SK-N-SH treated with all-trans-retinoic acid at 6 μM for 48 hours (cell line): ENCODE measurements around the gene PLA2G3.

Source experiments
- ATAC-seq: fragments of 200-7000 bp; cut with Tn5 transposase; 3 replicates; pipeline ENCODE4 v1.9.1; 2020; ENCODE audit warnings: mild to moderate bottlenecking, moderate library complexity
- ARNTL ChIP-seq: fragments of 450-650 bp; formaldehyde crosslinking; IDR thresholded peaks from 2 replicates; pipeline ENCODE4 v1.5.0; 2020; ENCODE audit warnings: low read depth, mild to moderate bottlenecking, moderate library complexity, borderline replicate concordance
- BACH2 ChIP-seq: fragments of 250-450 bp; sonication (Bioruptor Pico); IDR thresholded peaks from 2 replicates; pipeline ENCODE4 v1.9.0; 2021; ENCODE audit warnings: mild to moderate bottlenecking, borderline replicate concordance
- CREB5 ChIP-seq: fragments of 250-450 bp; sonication (Bioruptor Pico); IDR thresholded peaks from 2 replicates; pipeline ENCODE4 v1.5.1; 2020; ENCODE audit warnings: low read depth, mild to moderate bottlenecking, moderate library complexity
- CSRNP3 ChIP-seq: fragments of 250-450 bp; sonication (Bioruptor Pico); IDR thresholded peaks from 2 replicates; pipeline ENCODE4 v1.5.1; 2021; ENCODE audit warnings: mild to moderate bottlenecking, moderate library complexity
- GLIS3 ChIP-seq: fragments of 250-450 bp; sonication (Bioruptor Pico); IDR thresholded peaks from 2 replicates; pipeline ENCODE4 v1.5.0; 2020; ENCODE audit warnings: mild to moderate bottlenecking, moderate library complexity
- ISL1 ChIP-seq: fragments of 250-450 bp; sonication (Bioruptor Pico); IDR thresholded peaks from 2 replicates; pipeline ENCODE4 v2.1.2; 2022; ENCODE audit warnings: mild to moderate bottlenecking, moderate library complexity
- OSR1 ChIP-seq: fragments of 250-450 bp; sonication (Bioruptor Pico); IDR thresholded peaks from 2 replicates; pipeline ENCODE4 v1.8.0; 2022; ENCODE audit warnings: moderate library complexity, mild to moderate bottlenecking, inconsistent platforms
- PATZ1 ChIP-seq: fragments of 250-450 bp; sonication (Bioruptor Pico); IDR thresholded peaks from 2 replicates; pipeline ENCODE4 v1.8.0; 2020; ENCODE audit warnings: mild to moderate bottlenecking, moderate library complexity, borderline replicate concordance
- PPARA ChIP-seq: fragments of 250-450 bp; sonication (Bioruptor Pico); IDR thresholded peaks from 2 replicates; pipeline ENCODE4 v1.5.0; 2020; ENCODE audit warnings: mild to moderate bottlenecking, borderline replicate concordance
- RARB ChIP-seq: fragments of 250-450 bp; sonication (Bioruptor Pico); IDR thresholded peaks from 2 replicates; pipeline ENCODE4 v1.8.0; 2021; ENCODE audit warnings: mild to moderate bottlenecking, moderate library complexity
- TCF4 ChIP-seq: fragments of 250-450 bp; sonication (Bioruptor Pico); IDR thresholded peaks from 2 replicates; pipeline ENCODE4 v1.8.0; 2021; ENCODE audit warnings: mild to moderate bottlenecking, moderate library complexity, borderline replicate concordance
- TOX ChIP-seq: fragments of 250-450 bp; sonication (Bioruptor Pico); IDR thresholded peaks from 2 replicates; pipeline ENCODE4 v1.8.0; 2021; ENCODE audit warnings: mild to moderate bottlenecking, moderate library complexity, borderline replicate concordance
- TSHZ2 ChIP-seq: fragments of 250-450 bp; sonication (Bioruptor Pico); IDR thresholded peaks from 2 replicates; pipeline ENCODE4 v1.5.0; 2020; ENCODE audit warnings: mild to moderate bottlenecking, moderate library complexity
- ZFP3 ChIP-seq: fragments of 250-450 bp; sonication (Bioruptor Pico); IDR thresholded peaks from 2 replicates; pipeline ENCODE4 v1.5.0; 2020; ENCODE audit warnings: mild to moderate bottlenecking, moderate library complexity
- ZNF565 ChIP-seq: fragments of 450-650 bp; formaldehyde crosslinking; conservative IDR thresholded peaks from 2 replicates; pipeline ENCODE4 v1.5.0; 2020; ENCODE audit warnings: low read depth, mild to moderate bottlenecking, moderate library complexity
- ZNF70 ChIP-seq: fragments of 450-650 bp; formaldehyde crosslinking; IDR thresholded peaks from 2 replicates; pipeline ENCODE4 v1.5.0; 2020; ENCODE audit warnings: mild to moderate bottlenecking, moderate library complexity
- ZNF8 ChIP-seq: fragments of 450-650 bp; formaldehyde crosslinking; IDR thresholded peaks from 2 replicates; pipeline ENCODE4 v1.5.0; 2020; ENCODE audit warnings: mild to moderate bottlenecking, moderate library complexity
- TF ChIP-seq, protein P1 (sequence below): fragments of 250-450 bp; sonication (Bioruptor Pico); IDR thresholded peaks from 2 replicates; pipeline ENCODE4 v1.8.0; 2021; ENCODE audit warnings: low read depth, mild to moderate bottlenecking, moderate library complexity, borderline replicate concordance

Gene PLA2G3

GRCh38 chr22:31124811-31125465, 15.4 kb downstream of the PLA2G3 start:
- TF ChIP-seq PPARA (CRISPR knock-in tag), result no peak
- no peak for TF ChIP-seq ZNF565
- TF ChIP-seq GLIS3 (CRISPR knock-in tag), result no peak
- no peak for TF ChIP-seq RARB (CRISPR knock-in tag)
- TF ChIP-seq TOX (CRISPR knock-in tag), result no peak
- no peak for TF ChIP-seq ISL1 (CRISPR knock-in tag)
- TF ChIP-seq OSR1 (CRISPR knock-in tag), result no peak
- TF ChIP-seq ARNTL (CRISPR knock-in tag), result no peak

GRCh38 chr22:31124290-31124689, 16.0 kb downstream of the PLA2G3 start:
- no peak for ATAC-seq
- TF ChIP-seq PATZ1 (CRISPR knock-in tag), result no peak
- TF ChIP-seq, protein P1, sequence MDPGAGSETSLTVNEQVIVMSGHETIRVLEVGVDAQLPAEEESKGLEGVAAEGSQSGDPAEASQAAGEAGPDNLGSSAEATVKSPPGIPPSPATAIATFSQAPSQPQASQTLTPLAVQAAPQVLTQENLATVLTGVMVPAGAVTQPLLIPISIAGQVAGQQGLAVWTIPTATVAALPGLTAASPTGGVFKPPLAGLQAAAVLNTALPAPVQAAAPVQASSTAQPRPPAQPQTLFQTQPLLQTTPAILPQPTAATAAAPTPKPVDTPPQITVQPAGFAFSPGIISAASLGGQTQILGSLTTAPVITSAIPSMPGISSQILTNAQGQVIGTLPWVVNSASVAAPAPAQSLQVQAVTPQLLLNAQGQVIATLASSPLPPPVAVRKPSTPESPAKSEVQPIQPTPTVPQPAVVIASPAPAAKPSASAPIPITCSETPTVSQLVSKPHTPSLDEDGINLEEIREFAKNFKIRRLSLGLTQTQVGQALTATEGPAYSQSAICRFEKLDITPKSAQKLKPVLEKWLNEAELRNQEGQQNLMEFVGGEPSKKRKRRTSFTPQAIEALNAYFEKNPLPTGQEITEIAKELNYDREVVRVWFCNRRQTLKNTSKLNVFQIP (CRISPR knock-in tag), result no peak
- no peak for TF ChIP-seq TSHZ2 (CRISPR knock-in tag)
- no peak for TF ChIP-seq BACH2 (CRISPR knock-in tag)
- no peak for TF ChIP-seq ZNF70 (CRISPR knock-in tag)
- no peak for TF ChIP-seq GLIS3 (CRISPR knock-in tag)

More at GRCh38 chr22:31124811-31125465, 15.4 kb downstream of the PLA2G3 start:
- ATAC-seq, result no peak

DNA sequence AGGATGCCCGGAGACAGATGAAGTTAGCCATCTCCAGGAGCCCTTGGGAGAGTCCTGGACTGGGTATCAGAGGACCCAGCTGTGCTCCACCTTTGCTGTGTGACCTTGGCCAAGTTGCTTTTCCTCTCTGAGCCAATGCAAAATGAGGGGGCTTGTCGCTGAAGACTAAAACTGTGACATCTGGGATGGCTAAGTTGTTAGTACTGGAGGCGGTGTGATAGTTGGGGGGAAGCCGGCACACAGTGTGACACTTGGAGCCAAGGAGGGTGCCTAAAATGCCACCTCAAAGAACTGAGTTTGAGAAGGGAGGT, 17.1 kb downstream of the PLA2G3 start:
- no peak; the same call in 2 of the 3 replicates for ATAC-seq
- TF ChIP-seq ZFP3, result no peak

DNA sequence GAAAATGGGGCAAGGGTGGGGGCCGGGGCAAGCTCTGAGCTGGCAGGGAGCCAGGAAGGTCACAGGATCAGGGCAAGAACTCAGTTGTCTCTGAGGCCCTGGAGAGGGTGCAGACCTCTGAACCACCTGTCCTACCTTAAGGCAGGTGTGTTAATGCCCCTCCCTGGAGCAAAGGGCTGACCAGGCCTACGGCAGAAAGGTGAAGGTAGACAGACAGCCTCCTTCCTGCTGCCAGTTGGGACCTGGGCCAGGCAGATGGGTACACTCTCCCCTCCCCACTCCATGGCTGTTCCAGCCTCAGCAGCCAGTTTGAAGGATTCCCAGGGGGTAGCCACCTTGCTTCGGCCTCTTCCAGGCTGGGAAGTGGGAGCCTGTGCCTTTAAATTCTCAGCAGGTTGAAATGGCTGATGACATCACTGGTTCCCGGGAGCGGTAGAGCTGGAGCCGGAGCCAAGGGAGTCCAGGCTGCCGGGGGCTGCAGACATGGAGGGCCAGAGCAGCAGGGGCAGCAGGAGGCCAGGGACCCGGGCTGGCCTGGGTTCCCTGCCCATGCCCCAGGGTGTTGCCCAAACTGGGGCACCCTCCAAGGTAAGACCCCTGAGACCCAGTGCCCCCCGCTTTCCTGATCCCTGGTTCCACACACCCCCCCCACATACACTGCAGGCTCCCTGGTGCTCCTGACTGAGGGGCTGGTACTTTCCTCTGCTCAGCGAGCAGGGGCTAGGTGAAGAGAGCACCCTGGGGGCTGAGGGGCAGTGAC, 17.6 kb downstream of the PLA2G3 start, which contains the start of gene INPP5J:
Gene INPP5J, plus strand, starts transcription at position 435 of the 760 bp plus-strand sequence. Its CDS starts 49 bp downstream, at position 484.
- peak; percentile 97 for ATAC-seq
- TF ChIP-seq RARB (CRISPR knock-in tag) (no peak), ZFP3 (no peak), GLIS3 (CRISPR knock-in tag) (no peak), ARNTL (CRISPR knock-in tag) (no peak), TOX (CRISPR knock-in tag) (no peak), ISL1 (CRISPR knock-in tag) (no peak), TCF4 (CRISPR knock-in tag) (no peak), ZNF8 (CRISPR knock-in tag) (no peak), CREB5 (no peak), CSRNP3 (no peak), TSHZ2 (CRISPR knock-in tag) (no peak), ZNF70 (CRISPR knock-in tag) (no peak)
